Measurements from ENCODE around the gene KCNA1.

The KCNA1 gene

DNA sequence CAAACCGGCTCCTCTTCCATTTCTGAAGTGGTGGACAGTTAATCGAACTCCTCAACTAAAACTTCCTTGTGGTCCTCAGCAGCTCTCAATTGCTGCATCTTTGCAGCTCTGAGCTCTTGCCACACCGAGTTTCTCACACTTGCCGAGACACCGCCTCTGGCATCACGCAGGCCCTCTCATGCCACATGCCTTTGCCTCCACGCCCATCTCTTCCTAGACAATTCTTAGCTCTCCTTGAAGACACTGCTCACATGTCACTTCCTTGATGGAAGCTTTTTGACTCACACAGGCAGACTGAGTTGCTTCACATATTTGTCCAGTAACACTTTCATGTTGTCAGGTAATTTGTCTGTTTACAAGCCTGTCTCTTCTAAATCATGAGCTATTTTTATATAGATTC, 29.2 kb downstream of the KCNA1 start:
- no peaks in the 10 kb centered on the region for H3K9me3 Mint-ChIP-seq
- peaks cover 18% of the 10 kb centered on the region for H3K27me3 Mint-ChIP-seq (ENCODE audit: low read depth)
- H3K27ac Mint-ChIP-seq: no peak overlapping the region
- peaks cover 2% of the 10 kb centered on the region for H3K4me1 Mint-ChIP-seq (ENCODE audit: low read depth)
- H3K36me3 Mint-ChIP-seq (ENCODE audit: low read depth): no peaks in the 10 kb centered on the region
- no peak overlapping the region for H3K4me3 Mint-ChIP-seq

GRCh38 chr12:4939418-4940023, 29.8 kb downstream of the KCNA1 start:
- Mint-ChIP-seq H3K9me3 (no peaks in the 10 kb centered on the region), H3K27me3 (ENCODE audit: low read depth) (peaks cover 14% of the 10 kb centered on the region), H3K36me3 (ENCODE audit: low read depth) (no peaks in the 10 kb centered on the region), H3K4me1 (ENCODE audit: low read depth) (peaks cover under 1% of the 10 kb centered on the region), H3K27ac (no peak overlapping the region), H3K4me3 (no peak overlapping the region)

- H3K27ac Mint-ChIP-seq: no peak overlapping the region
- H3K27me3 Mint-ChIP-seq (ENCODE audit: low read depth): peaks cover 7% of the 10 kb centered on the region
- no peak overlapping the region for H3K4me3 Mint-ChIP-seq
- H3K4me1 Mint-ChIP-seq (ENCODE audit: low read depth): no peaks in the 10 kb centered on the region
- no peaks in the 10 kb centered on the region for H3K9me3 Mint-ChIP-seq
- no peaks in the 10 kb centered on the region for H3K36me3 Mint-ChIP-seq (ENCODE audit: low read depth)
Observed at GRCh38 chr12:4943067-4943937, 33.6 kb downstream of the KCNA1 start.

GRCh38 chr12:4943938-4944284, 34.2 kb downstream of the KCNA1 start:
- no peaks in the 10 kb centered on the region for H3K9me3 Mint-ChIP-seq
- no peak overlapping the region for H3K4me3 Mint-ChIP-seq
- peaks cover 5% of the 10 kb centered on the region for H3K27me3 Mint-ChIP-seq (ENCODE audit: low read depth)
- no peaks in the 10 kb centered on the region for H3K4me1 Mint-ChIP-seq (ENCODE audit: low read depth)
- no peaks in the 10 kb centered on the region for H3K36me3 Mint-ChIP-seq (ENCODE audit: low read depth)
- no peak overlapping the region for H3K27ac Mint-ChIP-seq

DNA sequence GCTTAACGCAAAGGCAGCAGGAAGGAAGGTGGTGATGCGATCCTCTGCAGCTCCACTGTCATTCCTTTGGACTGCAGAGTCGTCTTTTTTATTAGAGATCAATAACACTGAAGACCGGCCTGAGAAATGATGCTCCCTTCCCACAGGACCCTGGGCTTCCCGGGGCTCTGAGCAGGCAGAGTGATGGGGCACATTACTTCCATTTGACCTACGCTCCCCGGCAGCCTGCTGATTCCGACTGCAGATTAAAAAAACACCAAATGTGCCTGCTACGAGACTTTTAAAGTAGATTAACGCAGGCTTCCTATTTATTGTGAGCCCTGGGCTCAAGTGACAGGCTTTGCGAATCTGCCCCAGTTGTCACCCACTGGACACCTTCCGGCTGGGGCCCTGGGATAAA, 37.5 kb downstream of the KCNA1 start:
- no peaks in the 10 kb centered on the region for H3K9me3 Mint-ChIP-seq
- H3K27ac Mint-ChIP-seq: no peak overlapping the region
- no peaks in the 10 kb centered on the region for H3K36me3 Mint-ChIP-seq (ENCODE audit: low read depth)
- peaks cover 9% of the 10 kb centered on the region for H3K27me3 Mint-ChIP-seq (ENCODE audit: low read depth)
- H3K4me1 Mint-ChIP-seq (ENCODE audit: low read depth): no peaks in the 10 kb centered on the region
- H3K4me3 Mint-ChIP-seq: no peak overlapping the region

- Mint-ChIP-seq H3K27me3 (ENCODE audit: low read depth) (peaks cover 14% of the 10 kb centered on the region), H3K4me3 (no peak overlapping the region), H3K9me3 (no peaks in the 10 kb centered on the region), H3K27ac (no peak overlapping the region), H3K4me1 (ENCODE audit: low read depth) (no peaks in the 10 kb centered on the region), H3K36me3 (ENCODE audit: low read depth) (no peaks in the 10 kb centered on the region)
Observed at GRCh38 chr12:4951083-4951482, 41.4 kb downstream of the KCNA1 start.

- no peaks in the 10 kb centered on the region for H3K4me1 Mint-ChIP-seq (ENCODE audit: low read depth)
- no peak overlapping the region for H3K27ac Mint-ChIP-seq
- H3K4me3 Mint-ChIP-seq: no peak overlapping the region
- H3K27me3 Mint-ChIP-seq (ENCODE audit: low read depth): peaks cover 15% of the 10 kb centered on the region
- no peaks in the 10 kb centered on the region for H3K36me3 Mint-ChIP-seq (ENCODE audit: low read depth)
- no peaks in the 10 kb centered on the region for H3K9me3 Mint-ChIP-seq
Observed at GRCh38 chr12:4951601-4952000, 41.9 kb downstream of the KCNA1 start.

DNA sequence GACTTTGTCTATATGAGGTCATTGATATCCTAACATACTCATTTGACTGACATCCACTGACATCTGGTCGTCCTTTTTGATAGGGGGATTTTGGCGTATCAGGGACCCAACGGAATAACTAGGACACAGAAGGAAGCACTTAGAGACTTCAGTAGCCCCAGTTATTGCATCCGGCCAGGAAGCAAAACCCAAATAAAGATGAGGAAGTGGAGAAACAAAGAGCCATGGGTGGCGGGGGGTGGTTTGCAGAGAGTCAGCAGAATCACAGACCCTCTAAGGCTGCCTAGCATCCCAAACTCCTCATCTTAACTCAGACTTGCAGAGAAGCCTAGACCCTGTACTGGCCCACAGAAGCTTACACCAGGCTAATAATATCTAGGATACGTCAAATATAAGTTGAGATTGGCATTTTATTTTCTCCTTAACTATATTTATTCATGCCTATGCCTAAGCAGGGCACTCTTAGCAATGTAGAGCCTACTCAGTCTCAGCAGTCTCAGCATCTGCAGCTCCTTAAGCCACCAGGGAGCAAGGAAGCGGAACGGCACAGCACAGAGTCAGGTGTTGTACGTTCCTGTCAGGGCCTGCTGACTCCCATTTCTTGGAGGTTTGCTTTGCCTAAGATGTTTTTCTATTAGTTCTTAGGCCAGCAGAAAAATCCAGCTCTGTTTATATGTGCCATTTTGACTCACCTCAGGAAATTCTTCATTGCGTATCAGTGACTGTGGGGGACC, 45.1 kb downstream of the KCNA1 start:
- no peaks in the 10 kb centered on the region for H3K9me3 Mint-ChIP-seq
- H3K36me3 Mint-ChIP-seq (ENCODE audit: low read depth): no peaks in the 10 kb centered on the region
- peaks cover 25% of the 10 kb centered on the region for H3K27me3 Mint-ChIP-seq (ENCODE audit: low read depth)
- no peak overlapping the region for H3K4me3 Mint-ChIP-seq
- H3K4me1 Mint-ChIP-seq (ENCODE audit: low read depth): no peaks in the 10 kb centered on the region
- no peak overlapping the region for H3K27ac Mint-ChIP-seq

DNA sequence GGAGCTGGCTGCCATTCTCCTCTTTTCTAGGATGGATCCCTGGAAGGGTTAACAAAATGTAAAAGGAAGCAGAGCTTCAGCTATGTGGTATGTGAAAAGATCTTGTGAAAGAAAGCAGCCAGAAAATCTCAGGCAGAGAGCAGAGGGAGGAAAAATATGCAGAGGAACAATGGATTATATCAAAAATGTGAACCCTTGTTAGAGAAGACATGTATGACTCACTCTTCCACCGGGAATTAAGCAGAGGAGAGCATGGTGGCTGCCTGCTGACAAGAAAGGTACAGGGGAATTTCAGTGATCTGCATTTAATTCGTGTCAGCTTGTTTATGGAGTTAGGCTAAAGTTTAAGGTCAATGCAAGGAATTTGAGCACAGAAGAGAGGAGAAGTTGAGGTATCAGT, 46.3 kb downstream of the KCNA1 start:
- Mint-ChIP-seq H3K4me3 (no peak overlapping the region), H3K27me3 (ENCODE audit: low read depth) (peaks cover 25% of the 10 kb centered on the region), H3K4me1 (ENCODE audit: low read depth) (no peaks in the 10 kb centered on the region), H3K9me3 (no peaks in the 10 kb centered on the region), H3K27ac (no peak overlapping the region), H3K36me3 (ENCODE audit: low read depth) (no peaks in the 10 kb centered on the region)

DNA sequence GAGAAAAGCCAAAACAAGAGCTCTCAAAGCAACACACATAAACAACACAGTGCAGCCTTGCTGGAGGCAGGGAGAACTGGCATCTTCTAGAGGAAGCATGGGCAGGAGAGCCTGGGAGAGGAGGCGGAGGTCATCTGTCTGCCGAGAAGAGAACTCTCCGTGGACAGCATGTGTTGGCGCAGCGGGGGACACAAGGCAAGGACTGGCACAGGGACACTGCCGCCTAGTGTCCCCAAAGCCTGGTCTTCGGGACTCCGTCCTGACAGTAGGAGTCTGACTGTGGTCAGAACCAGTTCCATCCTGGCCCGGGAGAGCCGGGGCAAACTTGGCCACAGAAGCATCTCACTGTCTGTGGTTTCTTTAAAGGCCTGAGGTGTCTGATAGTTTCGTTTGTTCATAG, 47.3 kb downstream of the KCNA1 start:
- Mint-ChIP-seq H3K27ac (no peak overlapping the region), H3K9me3 (no peaks in the 10 kb centered on the region), H3K4me1 (ENCODE audit: low read depth) (no peaks in the 10 kb centered on the region)

GRCh38 chr12:4957761-4958160, 48.1 kb downstream of the KCNA1 start:
- Mint-ChIP-seq H3K27me3 (ENCODE audit: low read depth) (peaks cover 24% of the 10 kb centered on the region), H3K36me3 (ENCODE audit: low read depth) (no peaks in the 10 kb centered on the region), H3K4me3 (no peak overlapping the region), H3K9me3 (no peaks in the 10 kb centered on the region), H3K27ac (no peak overlapping the region), H3K4me1 (ENCODE audit: low read depth) (no peaks in the 10 kb centered on the region)

More for the DNA sequence above, 47.3 kb downstream of the KCNA1 start:
- Mint-ChIP-seq H3K36me3 (ENCODE audit: low read depth) (no peaks in the 10 kb centered on the region), H3K27me3 (ENCODE audit: low read depth) (peaks cover 32% of the 10 kb centered on the region), H3K4me3 (no peak overlapping the region)

DNA sequence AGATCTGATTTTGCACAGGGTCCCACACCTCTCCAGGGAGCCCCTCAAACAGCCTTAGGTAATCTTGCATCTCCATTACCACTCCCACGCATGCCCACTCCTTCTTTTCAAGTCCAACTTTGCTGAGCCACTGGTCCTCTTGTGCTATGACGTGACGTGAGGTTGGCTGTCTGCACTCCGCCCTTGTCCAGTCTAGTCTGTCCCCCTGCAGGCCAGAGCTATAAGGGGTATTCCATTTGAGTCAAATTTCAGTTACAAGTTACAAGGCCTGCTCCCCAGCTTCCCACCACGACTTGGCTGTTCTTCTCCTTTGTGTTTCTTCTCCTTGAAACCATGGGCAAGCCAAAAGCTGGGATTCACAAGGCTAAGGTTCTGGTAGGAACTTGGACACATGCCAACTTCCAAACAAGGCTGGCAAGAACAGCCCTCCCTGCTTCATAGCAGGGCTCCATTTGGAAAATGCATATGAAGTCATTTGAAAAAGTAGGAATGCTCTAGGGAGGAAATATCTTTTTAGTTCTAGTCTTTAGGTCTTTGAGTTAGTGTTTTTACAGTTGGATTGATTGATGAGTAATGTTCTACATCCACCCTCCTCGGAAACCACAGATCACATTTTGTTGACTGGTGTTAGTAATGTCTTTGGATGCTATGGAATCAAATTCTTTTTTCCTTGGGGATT, 49.1 kb downstream of the KCNA1 start:
- no peak overlapping the region for H3K27ac Mint-ChIP-seq

DNA sequence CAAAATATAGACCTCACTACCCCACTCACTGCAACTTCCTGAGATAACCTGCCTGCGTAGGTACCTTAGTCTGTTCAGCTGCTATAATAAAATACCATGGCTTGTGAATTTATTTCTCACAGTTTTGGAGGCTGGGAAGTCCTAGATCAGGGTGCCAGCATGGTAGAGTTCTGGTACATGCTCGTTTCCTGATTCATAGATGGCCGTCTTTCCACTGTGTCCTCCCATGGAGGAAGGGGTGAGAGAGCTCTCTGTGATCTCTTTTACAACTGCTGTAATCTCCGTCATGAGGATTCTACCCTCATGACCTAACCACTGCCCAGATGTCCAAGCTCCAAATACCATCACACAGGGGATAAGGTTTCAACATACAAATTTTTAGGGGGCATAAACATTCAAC, 49.7 kb downstream of the KCNA1 start:
- Mint-ChIP-seq H3K4me1 (ENCODE audit: low read depth) (no peaks in the 10 kb centered on the region), H3K27me3 (ENCODE audit: low read depth) (peaks cover 26% of the 10 kb centered on the region), H3K4me3 (no peak overlapping the region), H3K9me3 (no peaks in the 10 kb centered on the region), H3K36me3 (ENCODE audit: low read depth) (no peaks in the 10 kb centered on the region), H3K27ac (no peak overlapping the region)

More for the DNA sequence above, 49.1 kb downstream of the KCNA1 start:
- Mint-ChIP-seq H3K4me3 (no peak overlapping the region), H3K4me1 (ENCODE audit: low read depth) (no peaks in the 10 kb centered on the region), H3K9me3 (no peaks in the 10 kb centered on the region), H3K36me3 (ENCODE audit: low read depth) (no peaks in the 10 kb centered on the region), H3K27me3 (ENCODE audit: low read depth) (peaks cover 26% of the 10 kb centered on the region)

DNA sequence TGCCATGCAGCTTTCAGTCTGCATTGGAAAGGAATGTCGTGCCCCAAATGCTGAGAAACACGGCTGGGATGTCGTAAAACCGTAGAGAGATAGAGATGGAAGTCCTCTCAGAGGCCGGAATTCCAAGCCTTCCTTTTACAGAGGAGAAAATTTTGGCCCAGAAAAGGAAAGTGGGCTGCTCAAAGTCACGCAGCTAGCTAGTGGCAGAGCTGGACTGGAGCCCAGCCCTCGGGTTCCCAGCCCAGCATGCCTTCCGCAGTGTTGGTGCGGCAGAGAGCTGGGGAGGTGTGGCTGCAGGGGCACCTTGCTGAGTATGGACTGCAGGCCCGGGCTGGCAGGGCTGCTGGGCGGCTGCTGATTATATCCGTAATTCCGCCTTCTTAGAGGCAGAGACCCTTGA, 50.3 kb downstream of the KCNA1 start:
- Mint-ChIP-seq H3K36me3 (ENCODE audit: low read depth) (no peaks in the 10 kb centered on the region), H3K4me3 (no peak overlapping the region), H3K4me1 (ENCODE audit: low read depth) (no peaks in the 10 kb centered on the region), H3K27me3 (ENCODE audit: low read depth) (peaks cover 26% of the 10 kb centered on the region), H3K9me3 (no peaks in the 10 kb centered on the region), H3K27ac (no peak overlapping the region)

Measured in T-helper 1 cell treated with Interleukin-12 subunit alpha and Interleukin-12 subunit beta and Interleukin-4 antibody, amounts not matched to agents 30 μg/mL and 1 μg/mL, for 36 hours (primary cell).